ENCODE results near the gene LPO. TPM values are rescaled to one million over a fixed set of nuclear protein-coding genes. Genes with fewer than 3 reads are reported as not detected.

LPO gene
- total and polyA plus RNA-seq, 9 of the 15 experiments (the other 6 are each of a cell fraction or from before 2014, with no cell fraction given): 0.07 to 0.11 TPM; not detected in 7

DNA sequence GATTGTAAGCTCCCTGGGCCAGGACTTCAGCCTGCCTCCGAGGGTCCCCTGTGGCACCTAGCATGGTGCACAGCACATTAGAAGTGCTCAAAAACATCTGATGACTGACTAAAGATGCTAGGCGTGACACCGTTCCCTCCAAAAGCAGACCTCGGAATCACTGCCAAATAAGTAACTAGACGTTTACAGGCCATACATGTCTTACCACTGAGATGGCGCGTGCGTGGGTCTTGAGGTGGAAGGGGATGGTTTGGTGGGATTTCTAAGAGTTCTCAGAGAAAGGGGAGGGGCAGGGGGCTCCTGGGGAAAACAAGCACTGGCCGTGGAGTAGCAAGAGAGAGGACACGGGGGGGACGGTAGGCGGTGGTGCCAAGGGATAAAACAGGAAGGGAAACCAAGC, 29.9 kb downstream of the LPO start:
- intact Hi-C loops (cut with micrococcal nuclease): no loop called here

More for the DNA sequence above, 29.9 kb downstream of the LPO start:
- H3K4me3 ChIP-seq: no peak overlapping the region
- H3K79me2 ChIP-seq (ENCODE audit: control insufficient read depth, insufficient read depth, low read length): no peaks in the 10 kb centered on the region
- H3K4me1 ChIP-seq (replicated peaks in 1 of 2; ENCODE audit: control insufficient read depth in 2 of 2, insufficient read depth in 2 of 2, low read length in 2 of 2): peaks cover 2 to 6% of the 10 kb centered on the region in 2 experiments; a peak in 3 of 5 replicates
- H3K9ac ChIP-seq (ENCODE audit: insufficient read depth in 1 of 2, low read depth in 2 of 2, low read length in 2 of 2): no peak overlapping the region
- no peaks in the 10 kb centered on the region for H3K36me3 ChIP-seq (ENCODE audit: control insufficient read depth, insufficient read depth, low read length)
- H3K27me3 ChIP-seq (ENCODE audit: control insufficient read depth in 2 of 2, insufficient read depth in 2 of 2, low read length in 2 of 2): peaks cover 34 to 83% of the 10 kb centered on the region in 2 experiments
- TF ChIP-seq PHB2 (IDR thresholded peaks at IDR 0.05; ENCODE audit: low read depth) (no peak), CEBPB (tag; IDR thresholded peaks at IDR 0.05) (no peak), KLF1 (tag; IDR thresholded peaks at IDR 0.05) (no peak), CHCHD3 (CRISPR knock-in tag; IDR thresholded peaks at IDR 0.05) (no peak), XRCC3 (IDR thresholded peaks at IDR 0.05) (no peak), ESRRA (IDR thresholded peaks at IDR 0.05; ENCODE audit: borderline replicate concordance, low read depth) (no peak), RFX5 (IDR thresholded peaks at IDR 0.05; ENCODE audit: low read depth, low read length) (no peak), THRAP3 (IDR thresholded peaks at IDR 0.05; ENCODE audit: borderline replicate concordance) (no peak), STAG1 (CRISPR knock-in tag; IDR thresholded peaks at IDR 0.05; ENCODE audit: borderline replicate concordance) (no peak)
- TF ChIP-seq, protein P1, sequence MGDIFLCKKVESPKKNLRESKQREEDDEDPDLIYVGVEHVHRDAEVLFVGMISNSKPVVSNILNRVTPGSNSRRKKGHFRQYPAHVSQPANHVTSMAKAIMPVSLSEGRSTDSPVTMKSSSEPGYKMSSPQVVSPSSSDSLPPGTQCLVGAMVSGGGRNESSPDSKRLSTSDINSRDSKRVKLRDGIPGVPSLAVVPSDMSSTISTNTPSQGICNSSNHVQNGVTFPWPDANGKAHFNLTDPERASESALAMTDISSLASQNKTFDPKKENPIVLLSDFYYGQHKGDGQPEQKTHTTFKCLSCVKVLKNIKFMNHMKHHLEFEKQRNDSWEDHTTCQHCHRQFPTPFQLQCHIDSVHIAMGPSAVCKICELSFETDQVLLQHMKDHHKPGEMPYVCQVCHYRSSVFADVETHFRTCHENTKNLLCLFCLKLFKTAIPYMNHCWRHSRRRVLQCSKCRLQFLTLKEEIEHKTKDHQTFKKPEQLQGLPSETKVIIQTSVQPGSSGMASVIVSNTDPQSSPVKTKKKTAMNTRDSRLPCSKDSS (IDR thresholded peaks at IDR 0.05; ENCODE audit: low read depth, partially characterized antibody): no peak
- TF ChIP-seq, protein P2, sequence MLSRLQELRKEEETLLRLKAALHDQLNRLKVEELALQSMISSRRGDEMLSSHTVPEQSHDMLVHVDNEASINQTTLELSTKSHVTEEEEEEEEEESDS (CRISPR knock-in tag; IDR thresholded peaks at IDR 0.05): no peak
- TF ChIP-seq, protein P3, sequence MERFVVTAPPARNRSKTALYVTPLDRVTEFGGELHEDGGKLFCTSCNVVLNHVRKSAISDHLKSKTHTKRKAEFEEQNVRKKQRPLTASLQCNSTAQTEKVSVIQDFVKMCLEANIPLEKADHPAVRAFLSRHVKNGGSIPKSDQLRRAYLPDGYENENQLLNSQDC (CRISPR knock-in tag; IDR thresholded peaks at IDR 0.05): no peak
- TF ChIP-seq, protein P4, sequence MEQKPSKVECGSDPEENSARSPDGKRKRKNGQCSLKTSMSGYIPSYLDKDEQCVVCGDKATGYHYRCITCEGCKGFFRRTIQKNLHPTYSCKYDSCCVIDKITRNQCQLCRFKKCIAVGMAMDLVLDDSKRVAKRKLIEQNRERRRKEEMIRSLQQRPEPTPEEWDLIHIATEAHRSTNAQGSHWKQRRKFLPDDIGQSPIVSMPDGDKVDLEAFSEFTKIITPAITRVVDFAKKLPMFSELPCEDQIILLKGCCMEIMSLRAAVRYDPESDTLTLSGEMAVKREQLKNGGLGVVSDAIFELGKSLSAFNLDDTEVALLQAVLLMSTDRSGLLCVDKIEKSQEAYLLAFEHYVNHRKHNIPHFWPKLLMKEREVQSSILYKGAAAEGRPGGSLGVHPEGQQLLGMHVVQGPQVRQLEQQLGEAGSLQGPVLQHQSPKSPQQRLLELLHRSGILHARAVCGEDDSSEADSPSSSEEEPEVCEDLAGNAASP (IDR thresholded peaks at IDR 0.05): no peak
- TF ChIP-seq, protein P5, sequence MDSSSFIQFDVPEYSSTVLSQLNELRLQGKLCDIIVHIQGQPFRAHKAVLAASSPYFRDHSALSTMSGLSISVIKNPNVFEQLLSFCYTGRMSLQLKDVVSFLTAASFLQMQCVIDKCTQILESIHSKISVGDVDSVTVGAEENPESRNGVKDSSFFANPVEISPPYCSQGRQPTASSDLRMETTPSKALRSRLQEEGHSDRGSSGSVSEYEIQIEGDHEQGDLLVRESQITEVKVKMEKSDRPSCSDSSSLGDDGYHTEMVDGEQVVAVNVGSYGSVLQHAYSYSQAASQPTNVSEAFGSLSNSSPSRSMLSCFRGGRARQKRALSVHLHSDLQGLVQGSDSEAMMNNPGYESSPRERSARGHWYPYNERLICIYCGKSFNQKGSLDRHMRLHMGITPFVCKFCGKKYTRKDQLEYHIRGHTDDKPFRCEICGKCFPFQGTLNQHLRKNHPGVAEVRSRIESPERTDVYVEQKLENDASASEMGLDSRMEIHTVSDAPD (CRISPR knock-in tag; IDR thresholded peaks at IDR 0.05): no peak
- no TSS peak for BruUV-seq (replicated peaks)
- in situ Hi-C loops (cut with MboI): no loop called here
- no peak overlapping the region for H3K27ac ChIP-seq (ENCODE audit: extremely low read depth, low read depth, low read length)
- H3K9me1 ChIP-seq (ENCODE audit: control insufficient read depth, insufficient read depth, low read length): no peaks in the 10 kb centered on the region
- 4% methylated on average over 8 of the region's 12 CpGs for WGBS (ENCODE audit: insufficient coverage, low coverage, missing lambda C conversion rate)
- no peak for FAIRE-seq
- no peak for ATAC-seq
- no peak overlapping the region for H3K4me2 ChIP-seq (ENCODE audit: insufficient read depth, low read length)
- no peaks in the 10 kb centered on the region for H3K9me3 ChIP-seq (replicated peaks; ENCODE audit: control insufficient read depth, insufficient read depth, low read depth, low read length)
- ChIA-PET CTCF (ENCODE audit: low intra/inter-chr PET ratio) (no interaction called here), POLR2A (no interaction called here)
- H2AFZ ChIP-seq (ENCODE audit: low read depth, low read length): no peak overlapping the region
- peaks cover 5% of the 10 kb centered on the region for H4K20me1 ChIP-seq (replicated peaks; ENCODE audit: control insufficient read depth, insufficient read depth, low read length)
- DNase-seq (ENCODE audit: extremely low read depth in 1 of 4, low spot score in 3 of 4): no peak

Measured in K562 (cell line).